IMR-90 (cell line): ENCODE data around the gene CHN1. TPM values are rescaled to one million over a fixed set of nuclear protein-coding genes. Genes with fewer than 3 reads are reported as not detected.

Experiments
- ATAC-seq: fragments of 200-7000 bp; cut with Tn5 transposase; 2 replicates; pipeline ENCODE4 v1.9.1; 2020; ENCODE audit warnings: low read depth, mild to moderate bottlenecking, moderate library complexity
- BruUV-seq: library from RNA; stranded (reverse); fragments of 400-500 nt; replicated peaks from 2 replicates; lab custom pipeline; 2021; lab: Mats Ljungman, UMichigan
- CTCF ChIA-PET: fragments of 300-600 bp; formaldehyde crosslinking; extraction: SDS; loops from one replicate; lab custom pipeline; 2021; ENCODE audit warnings: antibody characterized with exemption; lab: Yijun Ruan, JAX
- POLR2A ChIA-PET: fragments of 300-600 bp; sonication (Branson Sonifier 250); formaldehyde crosslinking; loops from one replicate; lab custom pipeline; 2022; ENCODE audit warnings: antibody characterized with exemption; ENCODE audit not compliant: unreplicated experiment; lab: Charles Lee
- DNase-seq: peaks from one replicate; pipeline ENCODE4 v3.0.0; 2013
- H2AFZ ChIP-seq: replicated peaks from 2 replicates; pipeline ENCODE3; 2013; ENCODE audit warnings: low read length, mild to moderate bottlenecking; ENCODE audit not compliant: poor library complexity
- H2AK5ac ChIP-seq: 2 replicates; pipeline ENCODE4 v1.6.1; 2013; ENCODE audit warnings: low read depth, low read length, inconsistent platforms
- H2AK9ac ChIP-seq: replicated peaks from 2 replicates; pipeline ENCODE3; 2013; ENCODE audit warnings: mild to moderate bottlenecking, low read depth, low read length, moderate library complexity; ENCODE audit not compliant: poor library complexity
- H2BK120ac ChIP-seq: 2 replicates; pipeline ENCODE4 v1.6.1; 2013; ENCODE audit warnings: low read depth, low read length, inconsistent platforms
- H2BK15ac ChIP-seq: 3 replicates; pipeline ENCODE4 v1.6.1; 2013; ENCODE audit warnings: low read depth, low read length, inconsistent platforms
- H2BK20ac ChIP-seq: 2 replicates; pipeline ENCODE4 v1.6.1; 2013; ENCODE audit warnings: low read depth, mild to moderate bottlenecking, inconsistent platforms, low read length, moderate library complexity
- H2BK5ac ChIP-seq: 2 replicates; pipeline ENCODE4 v1.6.1; 2013; ENCODE audit warnings: mild to moderate bottlenecking, low read depth, low read length, inconsistent platforms; ENCODE audit not compliant: poor library complexity, severe bottlenecking
- H3K14ac ChIP-seq: replicated peaks from 2 replicates; pipeline ENCODE4 v1.6.1; 2013; ENCODE audit warnings: low read depth, low read length, inconsistent platforms
- H3K18ac ChIP-seq: 2 replicates; pipeline ENCODE4 v1.6.1; 2013; ENCODE audit warnings: low read depth, low read length, control low read depth
- H3K23ac ChIP-seq: 2 replicates; pipeline ENCODE4 v1.6.1; 2013; ENCODE audit warnings: low read depth, low read length, inconsistent platforms
- H3K27ac ChIP-seq: 2 replicates; pipeline ENCODE4 v1.5.1; 2013; ENCODE audit warnings: mild to moderate bottlenecking, control low read depth, low read length; ENCODE audit not compliant: insufficient read depth
- H3K27me3 ChIP-seq: 2 replicates; pipeline ENCODE4 v1.6.1; 2013; ENCODE audit warnings: low read length; ENCODE audit not compliant: control insufficient read depth, insufficient read depth
- H3K36me3 ChIP-seq: 2 replicates; pipeline ENCODE4 v1.6.1; 2013; ENCODE audit warnings: low read length, mixed read lengths; ENCODE audit not compliant: control insufficient read depth, insufficient read depth
- H3K4ac ChIP-seq: 2 replicates; pipeline ENCODE4 v1.6.1; 2013; ENCODE audit warnings: low read depth, low read length, inconsistent platforms
- H3K4me1 ChIP-seq: 2 replicates; pipeline ENCODE4 v1.6.1; 2013; ENCODE audit warnings: low read length, mixed read lengths; ENCODE audit not compliant: control insufficient read depth, insufficient read depth
- H3K4me2 ChIP-seq: 2 replicates; pipeline ENCODE4 v1.6.1; 2013; ENCODE audit warnings: low read depth, mild to moderate bottlenecking, control low read depth, low read length, moderate library complexity
- H3K4me3 ChIP-seq: 2 replicates; pipeline ENCODE4 v1.5.1; 2013; ENCODE audit warnings: low read depth, mild to moderate bottlenecking, control low read depth, low read length, moderate library complexity; ENCODE audit not compliant: insufficient read depth
- H3K56ac ChIP-seq: 2 replicates; pipeline ENCODE4 v1.6.1; 2013; ENCODE audit warnings: low read length, inconsistent platforms; ENCODE audit not compliant: insufficient read depth; ENCODE audit errors: extremely low read depth
- H3K79me1 ChIP-seq, 2 experiments: 2 replicates each; pipeline ENCODE4 v1.6.1; 2013; ENCODE audit warnings: low read length in 2 of 2, inconsistent platforms in 1 of 2, low read depth in 1 of 2
- H3K9ac ChIP-seq: 2 replicates; pipeline ENCODE4 v1.6.1; 2013; ENCODE audit warnings: low read depth, low read length, control low read depth
- H3K9me1 ChIP-seq: 2 replicates; pipeline ENCODE4 v1.6.1; 2013; ENCODE audit warnings: low read length, inconsistent platforms; ENCODE audit not compliant: insufficient read depth
- H3K9me3 ChIP-seq: 2 replicates; pipeline ENCODE4 v1.6.1; 2013; ENCODE audit warnings: low read length; ENCODE audit not compliant: control insufficient read depth, insufficient read depth
- H4K20me1 ChIP-seq: 2 replicates; pipeline ENCODE4 v1.6.1; 2013; ENCODE audit warnings: low read length, inconsistent platforms; ENCODE audit not compliant: insufficient read depth
- H4K5ac ChIP-seq: 2 replicates; pipeline ENCODE4 v1.6.1; 2013; ENCODE audit warnings: mild to moderate bottlenecking, low read depth, low read length, control low read depth
- H4K8ac ChIP-seq, 2 experiments: 2 replicates each; pipeline ENCODE4 v1.6.1; 2013; ENCODE audit warnings: low read depth in 2 of 2, low read length in 2 of 2, control low read depth in 1 of 2, inconsistent platforms in 1 of 2
- H4K91ac ChIP-seq: 2 replicates; pipeline ENCODE4 v1.6.1; 2013; ENCODE audit warnings: low read depth, low read length, inconsistent platforms; ENCODE audit not compliant: insufficient read depth
- BHLHE40 ChIP-seq: fragments of 150-350 bp; IDR thresholded peaks from 2 replicates; pipeline ENCODE4 v1.6.1; 2016; ENCODE audit warnings: mild to moderate bottlenecking, low read depth, low read length
- CEBPB ChIP-seq: IDR thresholded peaks from 2 replicates; pipeline ENCODE4 v1.6.1; 2012; ENCODE audit warnings: low read depth, low read length, improper control_type of control experiment
- CHD1 ChIP-seq: IDR thresholded peaks from 2 replicates; pipeline ENCODE4 v1.6.1; 2012; ENCODE audit warnings: low read depth, low read length, improper control_type of control experiment
- FOS ChIP-seq: fragments of 150-350 bp; IDR thresholded peaks from 2 replicates; pipeline ENCODE4 v1.6.1; 2016; ENCODE audit warnings: low read depth, low read length
- MAFK ChIP-seq: IDR thresholded peaks from 2 replicates; pipeline ENCODE4 v1.6.1; 2012; ENCODE audit warnings: low read depth, low read length, improper control_type of control experiment
- MAZ ChIP-seq: IDR thresholded peaks from 2 replicates; pipeline ENCODE4 v1.6.1; 2012; ENCODE audit warnings: low read depth, mild to moderate bottlenecking, low read length, improper control_type of control experiment, moderate library complexity, borderline replicate concordance
- MXI1 ChIP-seq: IDR thresholded peaks from 2 replicates; pipeline ENCODE4 v1.6.1; 2012; ENCODE audit warnings: low read depth, mild to moderate bottlenecking, low read length, moderate library complexity, borderline replicate concordance
- NFE2L2 ChIP-seq: fragments of 150-350 bp; IDR thresholded peaks from 2 replicates; pipeline ENCODE4 v1.6.1; 2016; ENCODE audit warnings: low read depth, mild to moderate bottlenecking, low read length
- POLR2A ChIP-seq: IDR thresholded peaks from 2 replicates; pipeline ENCODE4 v1.6.1; 2012; ENCODE audit warnings: mild to moderate bottlenecking, low read depth, low read length
- RAD21 ChIP-seq: IDR thresholded peaks from 2 replicates; pipeline ENCODE4 v1.6.1; 2012; ENCODE audit warnings: low read length, improper control_type of control experiment
- RCOR1 ChIP-seq: IDR thresholded peaks from 2 replicates; pipeline ENCODE4 v1.6.1; 2012; ENCODE audit warnings: mild to moderate bottlenecking, low read length, improper control_type of control experiment; ENCODE audit not compliant: insufficient replicate concordance
- RFX5 ChIP-seq: IDR thresholded peaks from 2 replicates; pipeline ENCODE4 v1.8.0; 2012; ENCODE audit warnings: low read depth, mild to moderate bottlenecking, low read length, moderate library complexity
- SMC3 ChIP-seq: fragments of 150-350 bp; IDR thresholded peaks from 2 replicates; pipeline ENCODE4 v1.6.1; 2016; ENCODE audit warnings: low read depth, mild to moderate bottlenecking, antibody characterized with exemption, low read length, moderate library complexity
- dilution Hi-C: fragments of 300-500 bp; cut with HindIII; formaldehyde crosslinking; loops from one replicate; pipeline ENCODE4 v1.14.3; 2018; ENCODE audit warnings: low sequenced_read_pairs; ENCODE audit not compliant: unreplicated experiment
- in situ Hi-C: fragments of 300-500 bp; cut with MboI; formaldehyde crosslinking; loops from 3 replicates; pipeline ENCODE4 v1.14.3; 2019; ENCODE audit warnings: low sequenced_read_pairs, inconsistent platforms, mixed read lengths
- intact Hi-C: fragments of 100-400 bp; cut with micrococcal nuclease; formaldehyde crosslinking; loops from 2 replicates; pipeline ENCODE4 v1.10.0; 2022
- polyA plus RNA-seq, 3 experiments: library from polyadenylated mRNA; depleted of rRNA; stranded (reverse); fragments of >200 nt; gene quantifications; 2 replicates each; pipeline ENCODE4 v1.2.3, GENCODE V29; 2012; ENCODE audit warnings: low replicate concordance in 1 of 3
- total RNA-seq: library from RNA; depleted of rRNA; stranded (reverse); fragments of >200 nt; gene quantifications from 2 replicates; pipeline ENCODE4 v1.2.3, GENCODE V29; 2012
- TF ChIP-seq, protein P1 (sequence below): conservative IDR thresholded peaks from 2 replicates; pipeline ENCODE4 v1.5.1; 2012; ENCODE audit warnings: mild to moderate bottlenecking, low read depth, low read length, improper control_type of control experiment
- TF ChIP-seq, protein P2 (sequence below): fragments of 150-350 bp; IDR thresholded peaks from 2 replicates; pipeline ENCODE4 v1.6.1; 2016; ENCODE audit warnings: low read depth, mild to moderate bottlenecking, low read length, moderate library complexity, borderline replicate concordance
- TF ChIP-seq, protein P3 (sequence below): fragments of 150-350 bp; IDR thresholded peaks from 2 replicates; pipeline ENCODE4 v1.6.1; 2017; ENCODE audit warnings: mild to moderate bottlenecking, antibody characterized with exemption, low read length, low read depth

Gene CHN1
- total and polyA plus RNA-seq, 2 of the 4 experiments (the other 2 are of a cell fraction), result 58.4 to 66.9 TPM

DNA sequence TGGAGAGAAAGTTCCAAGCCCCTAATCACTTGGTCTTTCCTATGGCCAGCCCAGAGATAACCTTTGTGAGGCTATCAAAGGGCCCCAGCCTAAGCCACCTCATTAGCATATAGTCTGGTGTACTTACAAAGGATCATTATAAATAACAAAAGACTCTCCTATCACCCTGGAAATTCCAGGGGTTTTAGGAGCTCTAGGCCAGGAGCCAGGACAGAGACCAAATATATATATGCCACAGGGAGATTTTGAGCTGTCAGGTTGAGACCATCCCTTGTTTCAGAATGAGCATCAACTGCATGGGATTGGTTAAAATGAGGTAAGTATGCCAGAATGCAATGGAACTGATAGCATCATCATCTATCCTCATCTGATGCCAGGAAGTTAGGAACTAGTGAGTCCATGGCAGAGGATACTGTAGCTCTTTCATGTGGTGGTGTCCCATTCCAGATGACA is 208.8 kb downstream of the CHN1 start:
- ATAC-seq (no peak), DNase-seq (peak; percentile 16)
- Histone ChIP-seq H3K56ac (no peak overlapping the region), H3K9ac (no peak overlapping the region), H4K5ac (peak overlapping the region; percentile 92), H4K20me1 (no peaks in the 10 kb centered on the region), H3K79me1 (peaks cover 0 to 9% of the 10 kb centered on the region in 2 experiments; a peak in 2 of 4 replicates), H2BK15ac (peak overlapping the region; percentile 75; the same call in 2 of the 3 replicates), H3K9me3 (no peaks in the 10 kb centered on the region), H3K14ac (peak overlapping the region; percentile 69), H3K23ac (peak overlapping the region; percentile 25; the same call in 1 of the 2 replicates), H4K8ac (peak overlapping the region in 1 of 2 experiments; percentile 70; a peak in 2 of 4 replicates), H3K4me1 (peaks cover 39% of the 10 kb centered on the region), H3K27ac (peak overlapping the region; percentile 48; the same call in 1 of the 2 replicates), H3K4me2 (no peak overlapping the region), H2AK5ac (peak overlapping the region; percentile 81; the same call in 1 of the 2 replicates), H3K18ac (peak overlapping the region; percentile 80), H2BK120ac (peak overlapping the region; percentile 82), H2BK5ac (peak overlapping the region; percentile 63), H3K27me3 (no peaks in the 10 kb centered on the region), H3K36me3 (peaks cover 5% of the 10 kb centered on the region), H4K91ac (peak overlapping the region; percentile 2; the same call in 1 of the 2 replicates), H3K9me1 (peaks cover 12% of the 10 kb centered on the region), H2AFZ (no peak overlapping the region), H2BK20ac (peak overlapping the region; percentile 87), H3K4me3 (no peak overlapping the region), H3K4ac (peak overlapping the region; percentile 84), H2AK9ac (no peak overlapping the region)
- in situ Hi-C loops, result no loop called here
- POLR2A ChIA-PET, result no interaction called here
- dilution Hi-C loops, result no loop called here
- no peak for TF ChIP-seq SMC3
- TF ChIP-seq CHD1, result no peak
- TF ChIP-seq MXI1, result no peak
- no peak for TF ChIP-seq MAFK
- no peak for TF ChIP-seq NFE2L2
- no peak for TF ChIP-seq FOS
- no peak for TF ChIP-seq RFX5
- no peak for TF ChIP-seq RCOR1
- TF ChIP-seq POLR2A, result no peak
- no peak for TF ChIP-seq CEBPB
- TF ChIP-seq, protein P1, sequence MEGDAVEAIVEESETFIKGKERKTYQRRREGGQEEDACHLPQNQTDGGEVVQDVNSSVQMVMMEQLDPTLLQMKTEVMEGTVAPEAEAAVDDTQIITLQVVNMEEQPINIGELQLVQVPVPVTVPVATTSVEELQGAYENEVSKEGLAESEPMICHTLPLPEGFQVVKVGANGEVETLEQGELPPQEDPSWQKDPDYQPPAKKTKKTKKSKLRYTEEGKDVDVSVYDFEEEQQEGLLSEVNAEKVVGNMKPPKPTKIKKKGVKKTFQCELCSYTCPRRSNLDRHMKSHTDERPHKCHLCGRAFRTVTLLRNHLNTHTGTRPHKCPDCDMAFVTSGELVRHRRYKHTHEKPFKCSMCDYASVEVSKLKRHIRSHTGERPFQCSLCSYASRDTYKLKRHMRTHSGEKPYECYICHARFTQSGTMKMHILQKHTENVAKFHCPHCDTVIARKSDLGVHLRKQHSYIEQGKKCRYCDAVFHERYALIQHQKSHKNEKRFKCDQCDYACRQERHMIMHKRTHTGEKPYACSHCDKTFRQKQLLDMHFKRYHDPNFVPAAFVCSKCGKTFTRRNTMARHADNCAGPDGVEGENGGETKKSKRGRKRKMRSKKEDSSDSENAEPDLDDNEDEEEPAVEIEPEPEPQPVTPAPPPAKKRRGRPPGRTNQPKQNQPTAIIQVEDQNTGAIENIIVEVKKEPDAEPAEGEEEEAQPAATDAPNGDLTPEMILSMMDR, result no peak
- TF ChIP-seq, protein P2, sequence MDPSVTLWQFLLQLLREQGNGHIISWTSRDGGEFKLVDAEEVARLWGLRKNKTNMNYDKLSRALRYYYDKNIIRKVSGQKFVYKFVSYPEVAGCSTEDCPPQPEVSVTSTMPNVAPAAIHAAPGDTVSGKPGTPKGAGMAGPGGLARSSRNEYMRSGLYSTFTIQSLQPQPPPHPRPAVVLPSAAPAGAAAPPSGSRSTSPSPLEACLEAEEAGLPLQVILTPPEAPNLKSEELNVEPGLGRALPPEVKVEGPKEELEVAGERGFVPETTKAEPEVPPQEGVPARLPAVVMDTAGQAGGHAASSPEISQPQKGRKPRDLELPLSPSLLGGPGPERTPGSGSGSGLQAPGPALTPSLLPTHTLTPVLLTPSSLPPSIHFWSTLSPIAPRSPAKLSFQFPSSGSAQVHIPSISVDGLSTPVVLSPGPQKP, result no peak
- no peak for TF ChIP-seq RAD21
- no peak for TF ChIP-seq BHLHE40
- TF ChIP-seq MAZ, result no peak
- TF ChIP-seq, protein P3, sequence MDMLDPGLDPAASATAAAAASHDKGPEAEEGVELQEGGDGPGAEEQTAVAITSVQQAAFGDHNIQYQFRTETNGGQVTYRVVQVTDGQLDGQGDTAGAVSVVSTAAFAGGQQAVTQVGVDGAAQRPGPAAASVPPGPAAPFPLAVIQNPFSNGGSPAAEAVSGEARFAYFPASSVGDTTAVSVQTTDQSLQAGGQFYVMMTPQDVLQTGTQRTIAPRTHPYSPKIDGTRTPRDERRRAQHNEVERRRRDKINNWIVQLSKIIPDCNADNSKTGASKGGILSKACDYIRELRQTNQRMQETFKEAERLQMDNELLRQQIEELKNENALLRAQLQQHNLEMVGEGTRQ, result no peak
- intact Hi-C loops, result no loop called here
- CTCF ChIA-PET, result interaction anchor here (0.5 to 1.7 kb wide), 2 partner anchors 25 to 43 kb away, joined by 4 to 5 read pairs; no protein-coding TSS in a partner anchor
- BruUV-seq, result no TSS peak
